NCI-H1436 treated with DMSO at 0.1 percent for 48 hours (cell line): ENCODE measurements around the gene SH3TC1.

Experiments used
- DNase-seq: peaks from one replicate; lab custom pipeline; 2025; lab: John Stamatoyannopoulos, UW

The SH3TC1 gene

GRCh38 chr4:8180310-8181093 lies 18.6 kb upstream of the SH3TC1 start:
- no peak for DNase-seq

- DNase-seq: no peak
Observed at GRCh38 chr4:8181119-8181518, 18.0 kb upstream of the SH3TC1 start.

- no peak for DNase-seq
Observed at GRCh38 chr4:8181844-8182243, 17.2 kb upstream of the SH3TC1 start.

- DNase-seq: no peak
Observed at GRCh38 chr4:8182294-8182693, 16.8 kb upstream of the SH3TC1 start.

- DNase-seq: no peak
Observed at GRCh38 chr4:8182858-8183725, 16.0 kb upstream of the SH3TC1 start.

GRCh38 chr4:8184061-8184460 lies 15.0 kb upstream of the SH3TC1 start:
- DNase-seq: no peak

- DNase-seq: no peak
Observed at GRCh38 chr4:8185295-8185694, 13.8 kb upstream of the SH3TC1 start.

GRCh38 chr4:8185930-8186329 lies 13.2 kb upstream of the SH3TC1 start:
- no peak for DNase-seq

- DNase-seq: no peak
Observed at GRCh38 chr4:8188085-8188484, 11.0 kb upstream of the SH3TC1 start.

GRCh38 chr4:8188743-8189550 lies 10.1 kb upstream of the SH3TC1 start:
- peak; percentile 58 for DNase-seq

GRCh38 chr4:8189551-8190466 lies 9.3 kb upstream of the SH3TC1 start:
- no peak for DNase-seq

- DNase-seq: no peak
Observed at GRCh38 chr4:8191136-8191747, 7.8 kb upstream of the SH3TC1 start.

- DNase-seq: no peak
Observed at GRCh38 chr4:8192748-8193738, 6.0 kb upstream of the SH3TC1 start.

- no peak for DNase-seq
Observed at GRCh38 chr4:8194306-8195242, 4.5 kb upstream of the SH3TC1 start.

- DNase-seq: no peak
Observed at GRCh38 chr4:8195431-8195830, 3.7 kb upstream of the SH3TC1 start.

- DNase-seq: no peak
Observed at GRCh38 chr4:8195841-8196458, 3.1 kb upstream of the SH3TC1 start.

GRCh38 chr4:8197521-8197920 lies 1.6 kb upstream of the SH3TC1 start:
- no peak for DNase-seq
